ENCODE results near the gene DPEP3.
A peak's percentile ranks its signal among the peaks of the same experiment; 100 is the strongest.
"Not testable (repeated sequence)": the region's sequence is repeated elsewhere in the genome, so short reads cannot be mapped to it uniquely, and the experiment has no call there.

The DPEP3 gene

DNA sequence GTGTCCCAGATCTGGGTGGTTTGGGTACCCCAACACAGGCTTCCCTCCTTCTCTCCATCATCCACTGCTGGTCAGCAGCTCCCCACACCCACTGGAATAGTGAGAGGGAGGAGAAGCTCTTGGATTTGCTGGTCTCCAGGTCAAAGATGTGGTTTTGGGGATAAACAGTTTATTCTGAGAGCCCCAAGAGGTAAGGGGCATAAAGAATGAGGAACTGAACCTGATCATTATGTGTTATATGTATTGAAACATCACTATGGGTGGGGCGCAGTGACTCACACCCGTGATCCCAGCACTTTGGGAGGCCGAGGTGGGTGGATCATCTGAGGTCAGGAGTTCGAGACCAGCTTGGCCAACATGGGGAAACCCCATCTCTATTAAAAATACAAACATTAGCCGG lies 15.1 kb upstream of the DPEP3 start:
- H3K79me2 ChIP-seq (ENCODE audit: low read length): no peaks in the 10 kb centered on the region
- no peaks in the 10 kb centered on the region for H3K36me3 ChIP-seq (replicated peaks; ENCODE audit: insufficient read depth, low read length)
- H3K9me2 ChIP-seq (replicated peaks; ENCODE audit: insufficient read depth, low read length): no peaks in the 10 kb centered on the region
- no peak overlapping the region for H3K27ac ChIP-seq (ENCODE audit: low read length)
- H3F3A ChIP-seq (ENCODE audit: insufficient read depth, low read length): no peaks in the 10 kb centered on the region
- DNase-seq: no peak
- no peak overlapping the region for H3K4me2 ChIP-seq (ENCODE audit: low read depth, low read length)
- no peaks in the 10 kb centered on the region for H3K27me3 ChIP-seq (replicated peaks; ENCODE audit: insufficient read depth, low read length)
- no peak overlapping the region for H3K9ac ChIP-seq (ENCODE audit: low read length)
- peaks cover 10% of the 10 kb centered on the region for H3K4me1 ChIP-seq (ENCODE audit: low read length)
- TF ChIP-seq EZH2 (optimal IDR thresholded peaks at IDR 0.05; ENCODE audit: low read depth, low read length) (no peak), EZH2phosphoT487 (IDR thresholded peaks at IDR 0.05; ENCODE audit: low read length) (no peak)
- TF ChIP-seq, protein P1, sequence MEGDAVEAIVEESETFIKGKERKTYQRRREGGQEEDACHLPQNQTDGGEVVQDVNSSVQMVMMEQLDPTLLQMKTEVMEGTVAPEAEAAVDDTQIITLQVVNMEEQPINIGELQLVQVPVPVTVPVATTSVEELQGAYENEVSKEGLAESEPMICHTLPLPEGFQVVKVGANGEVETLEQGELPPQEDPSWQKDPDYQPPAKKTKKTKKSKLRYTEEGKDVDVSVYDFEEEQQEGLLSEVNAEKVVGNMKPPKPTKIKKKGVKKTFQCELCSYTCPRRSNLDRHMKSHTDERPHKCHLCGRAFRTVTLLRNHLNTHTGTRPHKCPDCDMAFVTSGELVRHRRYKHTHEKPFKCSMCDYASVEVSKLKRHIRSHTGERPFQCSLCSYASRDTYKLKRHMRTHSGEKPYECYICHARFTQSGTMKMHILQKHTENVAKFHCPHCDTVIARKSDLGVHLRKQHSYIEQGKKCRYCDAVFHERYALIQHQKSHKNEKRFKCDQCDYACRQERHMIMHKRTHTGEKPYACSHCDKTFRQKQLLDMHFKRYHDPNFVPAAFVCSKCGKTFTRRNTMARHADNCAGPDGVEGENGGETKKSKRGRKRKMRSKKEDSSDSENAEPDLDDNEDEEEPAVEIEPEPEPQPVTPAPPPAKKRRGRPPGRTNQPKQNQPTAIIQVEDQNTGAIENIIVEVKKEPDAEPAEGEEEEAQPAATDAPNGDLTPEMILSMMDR (IDR thresholded peaks at IDR 0.05; ENCODE audit: low read length): no peak
- no peak overlapping the region for H2AFZ ChIP-seq (ENCODE audit: low read length)
- no peaks in the 10 kb centered on the region for H3K9me3 ChIP-seq (replicated peaks; ENCODE audit: insufficient read depth, low read length)
- H3K4me3 ChIP-seq (ENCODE audit: low read length): no peak overlapping the region
- no peaks in the 10 kb centered on the region for H4K20me1 ChIP-seq (ENCODE audit: insufficient read depth, low read length)

DNA sequence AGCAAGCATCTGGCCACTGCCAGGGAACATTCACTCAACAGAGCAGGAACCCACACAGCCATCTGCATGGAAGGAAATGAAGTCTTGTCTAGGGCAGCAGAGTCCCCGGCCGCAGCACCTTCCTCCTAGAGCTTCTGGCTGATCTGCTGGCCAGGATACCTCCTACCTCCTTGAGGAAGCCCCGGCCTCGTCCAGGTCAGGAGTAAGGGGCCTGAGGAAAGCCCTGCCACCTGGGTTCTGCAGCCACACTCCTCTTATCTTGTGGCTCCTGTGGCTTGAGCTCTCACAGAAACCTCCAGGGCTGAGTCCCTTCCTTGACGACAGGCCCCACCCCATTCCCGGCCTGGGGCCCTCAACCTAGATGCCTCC lies 13.7 kb upstream of the DPEP3 start:
- not testable (repeated sequence) for H4K20me1 ChIP-seq (ENCODE audit: insufficient read depth, low read length); H3K79me2 ChIP-seq (ENCODE audit: low read length); H3K9me2 ChIP-seq (replicated peaks; ENCODE audit: insufficient read depth, low read length); H3K27me3 ChIP-seq (replicated peaks; ENCODE audit: insufficient read depth, low read length); H3K27ac ChIP-seq (ENCODE audit: low read length); H3K36me3 ChIP-seq (replicated peaks; ENCODE audit: insufficient read depth, low read length); H3F3A ChIP-seq (ENCODE audit: insufficient read depth, low read length); DNase-seq; H3K9ac ChIP-seq (ENCODE audit: low read length); H3K9me3 ChIP-seq (replicated peaks; ENCODE audit: insufficient read depth, low read length); H3K4me3 ChIP-seq (ENCODE audit: low read length); H3K4me2 ChIP-seq (ENCODE audit: low read depth, low read length)
- peaks cover 10% of the 10 kb centered on the region for H3K4me1 ChIP-seq (ENCODE audit: low read length)
- peak overlapping the region; percentile 100 for H2AFZ ChIP-seq (ENCODE audit: low read length)

DNA sequence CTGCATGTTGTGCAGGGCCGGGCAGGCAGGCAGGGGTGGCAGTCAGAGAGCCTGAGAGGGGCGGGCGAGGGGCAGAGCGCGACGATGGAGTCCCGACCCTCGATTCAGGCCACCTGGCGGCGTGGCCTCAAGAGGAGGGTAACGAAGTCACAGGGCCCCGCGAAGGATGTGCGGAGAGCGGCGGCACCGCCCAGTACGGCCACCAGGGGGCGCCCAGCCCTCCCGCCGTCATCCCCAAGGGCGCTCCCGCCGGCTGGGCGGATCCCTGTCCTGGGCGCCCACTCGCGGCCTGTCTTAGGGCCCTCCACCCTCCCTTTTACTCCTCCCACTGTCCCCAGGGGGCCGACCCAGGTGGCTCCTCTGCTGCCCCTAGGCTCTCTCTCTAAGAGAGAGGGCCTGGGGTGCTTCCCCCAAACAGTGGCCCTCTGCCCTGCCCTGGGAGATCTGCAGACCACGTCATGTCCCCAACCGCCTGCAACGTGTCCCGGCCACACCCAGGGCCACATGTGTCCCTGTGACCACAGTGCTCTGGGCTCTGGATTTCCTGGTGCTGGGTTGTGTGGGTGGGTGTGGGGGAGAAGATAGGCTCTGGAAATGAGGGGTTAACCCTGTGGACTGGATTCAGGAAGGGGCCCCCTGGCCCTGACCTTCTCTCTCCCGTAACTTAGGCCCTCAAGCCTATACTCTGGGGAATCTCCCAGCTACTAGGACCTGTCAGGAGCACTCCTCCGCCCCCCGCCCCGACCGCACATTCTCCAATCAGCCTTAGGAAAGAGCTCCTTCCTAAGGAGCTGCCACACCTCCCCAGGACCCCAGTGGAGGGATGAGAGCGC lies 13.1 kb upstream of the DPEP3 start:
- Histone ChIP-seq H2AFZ (ENCODE audit: low read length) (peak overlapping the region; percentile 100), H3K79me2 (ENCODE audit: low read length) (no peaks in the 10 kb centered on the region), H3K9me3 (replicated peaks; ENCODE audit: insufficient read depth, low read length) (no peaks in the 10 kb centered on the region), H3K4me3 (ENCODE audit: low read length) (peak overlapping the region; percentile 58), H4K20me1 (ENCODE audit: insufficient read depth, low read length) (no peaks in the 10 kb centered on the region), H3K9ac (ENCODE audit: low read length) (peak overlapping the region; percentile 65), H3K4me2 (ENCODE audit: low read depth, low read length) (peak overlapping the region; percentile 95; the same call in 1 of the 2 replicates), H3K27ac (ENCODE audit: low read length) (no peak overlapping the region), H3K27me3 (replicated peaks; ENCODE audit: insufficient read depth, low read length) (no peaks in the 10 kb centered on the region), H3F3A (ENCODE audit: insufficient read depth, low read length) (no peaks in the 10 kb centered on the region), H3K36me3 (replicated peaks; ENCODE audit: insufficient read depth, low read length) (no peaks in the 10 kb centered on the region), H3K9me2 (replicated peaks; ENCODE audit: insufficient read depth, low read length) (no peaks in the 10 kb centered on the region), H3K4me1 (ENCODE audit: low read length) (peaks cover 10% of the 10 kb centered on the region)
- DNase-seq: peak; percentile 79
- TF ChIP-seq, protein P1 (IDR thresholded peaks at IDR 0.05; ENCODE audit: low read length): peak; percentile 92
- TF ChIP-seq EZH2 (optimal IDR thresholded peaks at IDR 0.05; ENCODE audit: low read depth, low read length) (no peak), EZH2phosphoT487 (IDR thresholded peaks at IDR 0.05; ENCODE audit: low read length) (no peak)

DNA sequence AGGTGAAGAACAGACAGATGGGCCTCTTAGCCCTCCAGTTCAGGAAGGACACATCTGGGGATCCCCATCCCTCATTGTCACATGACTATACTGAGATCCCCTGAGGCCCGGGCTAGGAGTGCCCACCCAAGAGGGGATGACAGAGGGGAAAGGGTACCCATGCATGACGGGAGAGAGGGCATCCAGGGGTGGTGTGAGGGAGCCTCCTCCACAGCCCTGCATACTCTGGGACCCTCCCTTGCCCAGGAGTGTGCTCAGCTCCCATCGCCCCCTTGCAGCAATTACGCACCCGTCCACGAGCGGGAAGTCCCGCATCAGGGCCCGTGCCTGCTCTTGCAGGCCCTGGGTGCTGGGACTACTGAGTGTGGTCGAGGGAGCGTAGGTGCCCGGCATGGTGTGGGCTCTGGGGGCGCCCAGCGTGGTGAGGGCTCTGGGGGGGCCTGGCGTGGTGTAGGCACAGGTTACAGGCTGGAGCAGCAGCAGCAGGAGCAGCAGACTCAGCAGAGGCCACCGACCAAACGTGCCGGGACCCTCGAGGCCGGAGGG lies 12.4 kb upstream of the DPEP3 start:
- H3K36me3 ChIP-seq (replicated peaks; ENCODE audit: insufficient read depth, low read length): no peaks in the 10 kb centered on the region
- no peaks in the 10 kb centered on the region for H3F3A ChIP-seq (ENCODE audit: insufficient read depth, low read length)
- H3K27me3 ChIP-seq (replicated peaks; ENCODE audit: insufficient read depth, low read length): no peaks in the 10 kb centered on the region
- H2AFZ ChIP-seq (ENCODE audit: low read length): peak overlapping the region; percentile 100
- H3K4me2 ChIP-seq (ENCODE audit: low read depth, low read length): peak overlapping the region; percentile 95; the same call in 1 of the 2 replicates
- DNase-seq: no peak
- H4K20me1 ChIP-seq (ENCODE audit: insufficient read depth, low read length): no peaks in the 10 kb centered on the region
- H3K79me2 ChIP-seq (ENCODE audit: low read length): no peaks in the 10 kb centered on the region
- no peak overlapping the region for H3K27ac ChIP-seq (ENCODE audit: low read length)
- no peaks in the 10 kb centered on the region for H3K9me2 ChIP-seq (replicated peaks; ENCODE audit: insufficient read depth, low read length)
- H3K9ac ChIP-seq (ENCODE audit: low read length): no peak overlapping the region; the same call in 1 of the 2 replicates
- no peaks in the 10 kb centered on the region for H3K9me3 ChIP-seq (replicated peaks; ENCODE audit: insufficient read depth, low read length)
- peaks cover 10% of the 10 kb centered on the region for H3K4me1 ChIP-seq (ENCODE audit: low read length)
- TF ChIP-seq EZH2phosphoT487 (IDR thresholded peaks at IDR 0.05; ENCODE audit: low read length) (no peak), EZH2 (optimal IDR thresholded peaks at IDR 0.05; ENCODE audit: low read depth, low read length) (no peak)
- TF ChIP-seq, protein P1 (IDR thresholded peaks at IDR 0.05; ENCODE audit: low read length): no peak
- peak overlapping the region; percentile 58; the same call in 1 of the 2 replicates for H3K4me3 ChIP-seq (ENCODE audit: low read length)
